Fibroblast of upper back skin (primary cell): ENCODE data around the gene TNS3.

Source experiments
- DNase-seq: peaks from one replicate; pipeline ENCODE4 v3.0.0-alpha.2; 2013

The TNS3 gene

GRCh38 chr7:47314728-47315607 lies 266.9 kb downstream of the TNS3 start:
- DNase-seq = peak; percentile 76

GRCh38 chr7:47314248-47314647 lies 267.7 kb downstream of the TNS3 start:
- no peak for DNase-seq

DNA sequence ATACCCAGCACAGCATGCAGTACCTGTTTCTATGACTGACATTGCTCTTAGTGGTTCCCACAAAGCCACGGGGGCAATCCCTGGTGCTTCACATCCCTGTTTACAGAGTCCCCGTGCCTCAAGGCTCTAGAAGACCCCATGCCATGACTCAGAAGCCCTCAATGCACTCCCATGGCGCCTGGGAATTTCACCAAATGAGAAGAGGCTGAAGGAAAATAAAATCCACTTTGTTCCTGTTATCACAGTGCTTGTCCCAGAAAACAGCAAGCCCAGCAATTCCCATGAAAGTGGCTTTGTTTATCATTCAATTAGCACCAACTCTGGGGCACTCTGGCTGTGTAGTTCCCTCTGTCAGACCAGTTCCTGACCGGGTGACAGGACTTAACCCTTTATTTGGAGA lies 268.3 kb downstream of the TNS3 start:
- no peak for DNase-seq

GRCh38 chr7:47311891-47312290 lies 270.0 kb downstream of the TNS3 start:
- DNase-seq = no peak

- DNase-seq = no peak
These were observed 271.9 kb downstream of the TNS3 start for GRCh38 chr7:47310020-47310419.

DNA sequence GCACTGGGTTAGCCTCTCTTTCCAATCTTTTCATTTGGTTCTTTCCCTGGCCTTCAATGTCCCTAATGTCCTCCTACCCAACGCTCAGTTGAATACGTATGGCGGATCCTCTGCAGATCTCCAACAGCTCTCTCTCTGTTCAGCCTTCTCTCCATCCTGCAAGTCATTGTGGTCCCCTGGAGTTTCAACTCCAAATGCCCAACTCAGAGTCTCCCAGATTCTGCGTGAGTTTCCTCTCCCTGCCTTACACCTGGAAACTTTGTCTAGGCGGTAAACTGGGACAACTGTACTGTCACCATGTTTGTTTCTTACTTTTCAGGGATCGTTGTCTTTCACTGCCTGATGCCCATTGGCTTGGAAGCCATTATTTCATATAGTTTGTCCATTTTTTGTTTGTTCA lies 273.1 kb downstream of the TNS3 start:
- no peak for DNase-seq

- peak; percentile 41 for DNase-seq
These were observed 274.6 kb downstream of the TNS3 start for GRCh38 chr7:47307311-47307710.

DNA sequence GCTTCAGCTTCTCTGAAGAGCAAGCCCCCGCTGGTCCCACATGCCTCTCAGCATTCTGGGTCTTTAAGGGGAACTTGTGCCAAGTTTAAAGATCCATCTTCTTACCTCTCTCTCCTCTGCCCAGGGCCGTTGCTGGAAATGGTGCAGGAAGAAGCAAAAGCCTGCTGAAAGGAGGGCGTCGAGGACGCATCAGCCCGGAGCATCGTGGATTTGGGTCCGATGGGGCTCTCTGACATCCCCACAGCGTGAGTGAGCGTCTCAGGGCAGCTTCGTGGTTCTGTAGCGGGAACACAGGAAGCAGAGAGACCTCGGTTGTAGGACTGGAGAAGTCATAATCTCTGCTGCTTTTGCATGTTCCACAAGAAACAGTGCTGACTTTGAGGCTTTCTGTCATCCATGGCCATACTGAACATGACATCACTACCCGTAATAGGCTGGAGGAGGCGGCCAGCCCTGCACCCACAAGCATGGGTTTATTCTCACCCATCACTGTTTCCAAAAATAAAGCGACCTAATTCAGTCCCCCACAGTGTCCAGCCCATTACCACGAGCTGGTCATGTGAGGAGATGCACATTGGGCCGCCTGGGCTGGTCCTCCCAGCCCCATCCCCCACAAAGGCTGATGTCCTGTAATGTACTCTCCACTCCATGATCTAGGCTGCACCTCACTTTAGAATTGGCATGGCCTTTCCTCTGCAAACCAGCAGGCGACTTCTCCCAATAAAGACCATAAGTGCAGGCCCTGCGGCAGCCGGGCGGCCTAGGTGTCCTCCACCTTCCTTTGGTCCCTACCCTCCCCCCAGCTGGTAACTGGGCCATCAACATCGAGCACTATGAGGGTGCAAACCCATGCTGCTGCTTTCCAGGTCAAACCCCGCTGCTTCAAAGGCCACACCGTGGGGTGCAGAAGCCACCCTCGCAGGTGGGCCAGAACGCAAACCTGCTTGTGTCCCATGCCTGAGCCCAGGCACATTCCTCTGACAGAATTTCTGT lies 276.9 kb downstream of the TNS3 start:
- no peak for DNase-seq

GRCh38 chr7:47303695-47304453 lies 278.0 kb downstream of the TNS3 start:
- no peak for DNase-seq

- DNase-seq = no peak
These were observed 278.8 kb downstream of the TNS3 start for GRCh38 chr7:47303014-47303694.

- no peak for DNase-seq
These were observed 279.4 kb downstream of the TNS3 start for GRCh38 chr7:47302560-47302959.

DNA sequence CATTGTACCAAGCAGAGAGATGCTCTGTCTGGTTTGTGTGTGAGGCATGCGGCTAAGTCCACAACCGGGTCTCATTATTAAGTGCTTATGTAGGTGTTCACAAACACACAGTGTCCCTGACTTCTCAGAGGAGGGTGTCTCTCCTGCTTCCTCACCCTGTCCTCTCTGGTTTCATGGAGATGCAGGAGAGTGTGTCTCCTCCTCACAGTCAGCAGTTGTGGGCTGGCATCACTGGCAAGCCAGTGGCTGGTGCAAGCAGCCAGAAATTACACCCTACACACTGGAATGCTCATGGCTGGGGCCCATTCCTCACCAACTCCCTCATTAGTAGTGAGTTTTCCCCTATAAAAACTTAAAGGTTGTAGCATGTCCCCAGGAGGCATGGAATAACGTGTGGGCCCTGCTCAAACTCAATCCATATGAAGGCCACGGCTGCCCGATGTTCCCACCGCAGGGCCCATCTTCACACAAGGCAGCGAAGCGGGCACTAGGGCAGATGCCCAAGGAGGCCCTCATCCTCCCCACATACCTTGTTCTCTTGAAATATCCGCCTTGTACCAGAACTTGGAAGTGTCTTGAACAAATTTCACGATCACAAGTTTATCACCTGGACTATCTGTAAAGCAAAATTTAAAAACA lies 280.1 kb downstream of the TNS3 start:
- DNase-seq = no peak

GRCh38 chr7:47301105-47301477 lies 280.8 kb downstream of the TNS3 start:
- DNase-seq = no peak

- no peak for DNase-seq
These were observed 281.3 kb downstream of the TNS3 start for GRCh38 chr7:47300472-47301104.

- DNase-seq = no peak
These were observed 282.4 kb downstream of the TNS3 start for GRCh38 chr7:47299496-47299895.

GRCh38 chr7:47298636-47299035 lies 283.3 kb downstream of the TNS3 start:
- DNase-seq = no peak

GRCh38 chr7:47297120-47297519 lies 284.8 kb downstream of the TNS3 start:
- no peak for DNase-seq

GRCh38 chr7:47295606-47296005 lies 286.3 kb downstream of the TNS3 start:
- no peak for DNase-seq

DNA sequence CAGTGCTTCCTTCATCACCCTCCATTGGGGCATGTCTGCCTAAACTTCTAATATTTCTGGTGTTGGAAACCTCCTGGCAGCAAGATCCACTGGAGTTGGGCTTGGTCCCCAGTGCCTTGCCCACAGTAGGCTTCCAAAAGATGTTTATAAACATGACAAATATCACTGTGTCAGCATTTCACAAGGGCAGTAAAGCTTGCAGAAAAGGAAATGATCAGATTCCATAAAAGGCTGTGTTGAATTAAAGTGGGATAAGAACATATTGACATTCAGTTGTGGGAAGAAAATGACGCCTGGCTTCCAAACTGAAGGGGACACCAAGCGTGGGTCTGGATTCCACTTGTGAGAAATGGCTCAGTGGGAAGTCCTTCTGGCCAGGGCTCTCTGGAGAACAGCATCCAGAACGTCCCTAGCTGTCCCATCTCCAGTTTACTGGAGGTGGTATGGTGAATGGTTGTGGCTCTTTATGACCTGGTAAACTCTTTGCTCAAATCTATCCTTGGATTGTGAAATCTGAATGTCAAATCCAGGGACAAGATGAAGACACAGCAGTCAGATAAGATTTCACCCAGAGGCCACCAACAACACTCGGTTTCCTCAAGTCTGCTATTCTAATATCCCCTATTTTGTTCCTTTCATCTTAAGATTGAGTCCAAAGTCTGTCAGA lies 287.2 kb downstream of the TNS3 start:
- DNase-seq = no peak

- DNase-seq = no peak
These were observed 287.9 kb downstream of the TNS3 start for GRCh38 chr7:47293884-47294555.
